ENCODE data around the gene SLITRK1.

SLITRK1 gene

DNA sequence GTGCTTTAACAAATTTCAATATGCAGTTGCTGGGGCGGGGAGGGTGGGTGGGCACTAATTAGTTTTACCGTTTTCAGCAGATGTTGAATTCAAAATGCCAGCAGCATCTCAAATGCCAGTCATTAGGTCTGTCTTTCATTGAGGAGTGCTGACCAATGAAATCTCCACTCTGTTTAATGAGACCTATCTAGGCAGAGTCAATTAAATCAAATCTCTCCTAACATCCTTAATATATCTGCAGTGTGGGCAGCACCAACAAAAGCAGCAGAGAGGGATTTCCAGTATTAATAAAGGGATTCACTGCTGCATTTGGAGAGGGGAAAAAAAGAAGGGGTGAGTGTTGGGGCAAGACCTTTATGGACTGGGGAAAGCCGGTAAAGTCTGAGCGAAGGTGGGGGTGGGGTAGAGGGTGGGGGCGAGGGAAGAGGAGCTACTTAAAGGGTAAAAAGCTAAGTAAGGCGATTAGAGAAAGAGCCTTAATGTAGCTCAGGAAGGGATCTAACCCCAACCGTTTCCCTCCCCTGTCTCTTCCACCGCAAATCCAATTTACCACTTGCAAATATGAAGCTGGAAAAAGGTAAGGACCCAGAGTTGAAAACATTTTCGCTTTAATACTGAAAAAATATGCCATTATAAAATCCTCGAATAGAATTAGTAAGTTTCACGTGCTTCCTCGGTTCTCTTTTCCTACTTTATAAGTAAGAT is 4.5 kb downstream of the SLITRK1 start:
- H3K27ac ChIP-seq = no peak overlapping the region
- no peak overlapping the region for H3K4me3 ChIP-seq

- H3K4me3 ChIP-seq = no peak overlapping the region
- H3K27ac ChIP-seq = no peak overlapping the region
These were observed 5.7 kb downstream of the SLITRK1 start for GRCh38 chr13:83876546-83876945.

DNA sequence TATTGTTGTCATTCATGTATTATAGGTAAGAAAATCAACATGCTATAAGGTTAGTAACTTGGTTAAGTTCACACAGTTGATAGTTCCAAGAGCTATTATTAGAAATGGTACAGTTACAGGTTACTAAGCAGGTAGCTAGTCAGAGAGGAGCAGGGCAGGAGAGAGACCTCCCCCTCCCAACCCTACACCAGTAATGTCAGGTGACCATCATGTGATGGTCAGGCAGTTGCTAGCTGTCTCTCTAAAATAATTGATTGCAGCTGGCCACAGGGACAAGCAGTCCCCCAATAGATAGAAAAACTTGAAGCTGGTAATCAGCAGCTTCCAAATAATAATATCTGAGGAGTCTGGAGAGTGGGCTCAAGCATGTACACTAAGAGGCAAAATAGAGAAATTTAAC is 14.6 kb downstream of the SLITRK1 start:
- Histone ChIP-seq H3K27ac (no peak overlapping the region), H3K4me3 (no peak overlapping the region)

- Histone ChIP-seq H3K4me3 (no peak overlapping the region), H3K27ac (no peak overlapping the region)
These were observed 16.8 kb downstream of the SLITRK1 start for GRCh38 chr13:83865161-83866137.

DNA sequence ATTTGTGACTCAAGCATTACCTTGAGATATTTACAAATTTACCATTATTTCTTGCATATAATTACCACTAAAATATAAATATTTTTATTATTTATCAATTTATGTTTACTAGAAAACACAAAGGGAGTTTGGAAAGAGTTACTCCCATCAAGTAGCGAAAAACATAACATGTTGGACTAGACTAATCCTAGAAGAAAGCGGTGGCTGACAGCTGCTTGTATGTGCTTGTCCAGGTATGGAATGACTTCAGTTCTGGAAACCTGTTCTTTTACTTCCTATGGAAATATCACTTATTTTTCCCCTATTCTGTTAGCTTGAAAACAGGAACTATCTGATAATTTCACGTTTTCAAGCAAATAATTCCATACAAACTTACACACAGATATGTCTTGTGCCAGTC is 28.5 kb downstream of the SLITRK1 start:
- H3K4me3 ChIP-seq = no peak overlapping the region
- no peak overlapping the region for H3K27ac ChIP-seq

GRCh38 chr13:83845106-83845505 is 37.2 kb downstream of the SLITRK1 start:
- Histone ChIP-seq H3K27ac (no peak overlapping the region), H3K4me3 (no peak overlapping the region)

GRCh38 chr13:83839146-83839545 is 43.1 kb downstream of the SLITRK1 start:
- Histone ChIP-seq H3K27ac (no peak overlapping the region), H3K4me3 (no peak overlapping the region)

- Histone ChIP-seq H3K4me3 (no peak overlapping the region), H3K27ac (no peak overlapping the region)
These were observed 50.5 kb downstream of the SLITRK1 start for GRCh38 chr13:83831796-83832195.

GRCh38 chr13:83829810-83830209 is 52.5 kb downstream of the SLITRK1 start:
- H3K27ac ChIP-seq = no peak overlapping the region
- no peak overlapping the region for H3K4me3 ChIP-seq

- no peak overlapping the region for H3K27ac ChIP-seq
- no peak overlapping the region for H3K4me3 ChIP-seq
These were observed 54.9 kb downstream of the SLITRK1 start for GRCh38 chr13:83827338-83827737.
